ENCODE measurements around the gene LEPR. TPM values are rescaled to one million over a fixed set of nuclear protein-coding genes. Genes with fewer than 3 reads are reported as not detected.

LEPR gene
- total RNA-seq, 1 experiment from 2014 or later, result 3.5 TPM

DNA sequence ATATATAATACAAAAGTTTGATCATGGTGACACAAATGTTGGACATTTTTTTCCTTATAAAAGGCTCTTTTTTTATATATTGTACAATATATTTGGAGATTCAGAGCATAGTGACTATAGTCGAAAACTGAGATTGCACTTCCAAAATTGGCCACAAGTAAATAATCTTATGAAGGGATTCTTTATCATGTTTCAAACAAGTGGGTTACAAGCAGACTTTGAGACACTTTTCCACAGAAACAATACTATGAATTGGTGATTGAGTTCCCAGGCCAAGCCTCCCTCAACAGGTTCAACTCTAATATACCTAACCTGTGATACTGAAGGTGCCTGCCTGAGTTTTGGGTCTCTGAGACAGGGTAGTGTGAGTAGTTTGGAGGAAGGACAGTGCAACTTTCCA, 13.8 kb downstream of the LEPR start:
- Mint-ChIP-seq H3K4me3 (ENCODE audit: low read depth, unreplicated experiment) (no peak overlapping the region), H3K36me3 (ENCODE audit: insufficient read depth, unreplicated experiment) (peaks cover 8% of the 10 kb centered on the region), H3K27ac (ENCODE audit: unreplicated experiment) (no peak overlapping the region), H3K9me3 (ENCODE audit: low read depth, unreplicated experiment) (no peaks in the 10 kb centered on the region), H3K4me1 (ENCODE audit: low read depth, unreplicated experiment) (peaks cover 19% of the 10 kb centered on the region), H3K27me3 (ENCODE audit: unreplicated experiment) (no peaks in the 10 kb centered on the region)
- intact Hi-C loops (cut with micrococcal nuclease; ENCODE audit: unreplicated experiment), result no loop called here
- CTCF ChIA-PET, result no interaction called here
- no peak for DNase-seq
- no peak for TF ChIP-seq CTCF (IDR thresholded peaks at IDR 0.05; ENCODE audit: unreplicated experiment)
- no TSS peak for BruUV-seq (replicated peaks)

- H3K27me3 Mint-ChIP-seq (ENCODE audit: unreplicated experiment), result no peaks in the 10 kb centered on the region
- intact Hi-C loops (cut with micrococcal nuclease; ENCODE audit: unreplicated experiment), result no loop called here
- no peak overlapping the region for H3K4me3 Mint-ChIP-seq (ENCODE audit: low read depth, unreplicated experiment)
- peaks cover 8% of the 10 kb centered on the region for H3K36me3 Mint-ChIP-seq (ENCODE audit: insufficient read depth, unreplicated experiment)
- H3K27ac Mint-ChIP-seq (ENCODE audit: unreplicated experiment), result no peak overlapping the region
- CTCF ChIA-PET, result no interaction called here
- no peak for TF ChIP-seq CTCF (IDR thresholded peaks at IDR 0.05; ENCODE audit: unreplicated experiment)
- no peak for DNase-seq
- peaks cover 14% of the 10 kb centered on the region for H3K4me1 Mint-ChIP-seq (ENCODE audit: low read depth, unreplicated experiment)
- no peaks in the 10 kb centered on the region for H3K9me3 Mint-ChIP-seq (ENCODE audit: low read depth, unreplicated experiment)
- BruUV-seq (replicated peaks), result no TSS peak
Observed at GRCh38 chr1:65434760-65435159, 14.3 kb downstream of the LEPR start.

DNA sequence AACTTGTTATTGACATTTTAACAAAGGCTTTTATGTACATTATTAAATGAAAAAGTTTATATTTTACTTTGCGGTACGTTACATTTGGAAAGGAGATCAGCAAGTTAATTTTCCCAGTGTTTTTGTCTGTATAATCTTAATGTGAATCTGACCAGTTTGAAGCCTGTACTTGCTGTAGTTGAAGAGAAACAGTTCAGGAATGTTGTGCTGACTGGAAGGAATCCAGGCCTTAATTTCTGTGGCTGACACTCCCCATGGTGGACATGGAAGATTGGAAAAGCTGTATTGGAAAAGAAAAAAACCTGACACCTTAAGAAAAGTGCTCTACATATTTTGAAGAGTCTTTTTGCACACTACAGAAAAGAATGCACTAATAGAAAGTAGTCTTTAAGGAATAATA, 15.5 kb downstream of the LEPR start:
- Mint-ChIP-seq H3K9me3 (ENCODE audit: low read depth, unreplicated experiment) (peaks cover 5% of the 10 kb centered on the region), H3K36me3 (ENCODE audit: insufficient read depth, unreplicated experiment) (peaks cover 8% of the 10 kb centered on the region), H3K27ac (ENCODE audit: unreplicated experiment) (no peak overlapping the region), H3K4me1 (ENCODE audit: low read depth, unreplicated experiment) (peaks cover 2% of the 10 kb centered on the region), H3K27me3 (ENCODE audit: unreplicated experiment) (no peaks in the 10 kb centered on the region), H3K4me3 (ENCODE audit: low read depth, unreplicated experiment) (no peak overlapping the region)
- no TSS peak for BruUV-seq (replicated peaks)
- no peak for DNase-seq
- CTCF ChIA-PET, result no interaction called here
- TF ChIP-seq CTCF (IDR thresholded peaks at IDR 0.05; ENCODE audit: unreplicated experiment), result no peak
- intact Hi-C loops (cut with micrococcal nuclease; ENCODE audit: unreplicated experiment), result no loop called here

DNA sequence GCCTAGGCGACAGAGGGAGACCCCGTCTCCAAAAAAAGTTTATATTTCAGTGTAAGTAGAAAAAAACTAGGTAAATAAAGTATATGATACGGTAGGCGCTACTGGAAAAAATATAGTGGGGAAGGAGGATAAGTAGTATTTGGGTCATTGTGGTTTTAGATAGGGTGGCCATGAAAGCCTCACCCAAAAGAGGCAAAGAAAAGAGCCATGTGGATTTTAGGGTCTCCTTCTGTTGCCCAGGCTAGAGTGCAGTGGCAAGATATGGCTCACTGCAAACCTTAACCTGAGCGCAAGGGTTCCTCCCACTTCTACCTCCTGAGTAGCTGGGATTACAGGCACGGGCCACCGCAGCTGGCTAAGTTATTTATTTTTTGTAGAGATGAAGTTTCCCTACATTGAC, 17.1 kb downstream of the LEPR start:
- TF ChIP-seq CTCF (IDR thresholded peaks at IDR 0.05; ENCODE audit: unreplicated experiment), result no peak
- peaks cover 5% of the 10 kb centered on the region for H3K4me1 Mint-ChIP-seq (ENCODE audit: low read depth, unreplicated experiment)
- peaks cover under 1% of the 10 kb centered on the region for H3K36me3 Mint-ChIP-seq (ENCODE audit: insufficient read depth, unreplicated experiment)
- intact Hi-C loops (cut with micrococcal nuclease; ENCODE audit: unreplicated experiment), result no loop called here
- DNase-seq, result no peak
- peaks cover 7% of the 10 kb centered on the region for H3K9me3 Mint-ChIP-seq (ENCODE audit: low read depth, unreplicated experiment)
- BruUV-seq (replicated peaks), result no TSS peak
- H3K4me3 Mint-ChIP-seq (ENCODE audit: low read depth, unreplicated experiment), result no peak overlapping the region
- no peak overlapping the region for H3K27ac Mint-ChIP-seq (ENCODE audit: unreplicated experiment)
- H3K27me3 Mint-ChIP-seq (ENCODE audit: unreplicated experiment), result no peaks in the 10 kb centered on the region
- CTCF ChIA-PET, result interaction anchor here (0.7 kb wide), 1 partner anchor 736 kb away, joined by 5 read pairs; no protein-coding TSS in a partner anchor
